ENCODE measurements around the gene GRID1. TPM values are rescaled to one million over a fixed set of nuclear protein-coding genes. Genes with fewer than 3 reads are reported as not detected.

Gene GRID1
- total RNA-seq, 4 donors from 2014 or later: 0.35 to 10.7 (median 1.3) TPM

GRCh38 chr10:85642421-85643170 lies 724.0 kb downstream of the GRID1 start:
- Histone ChIP-seq H3K36me3 (no peaks in the 10 kb centered on the region), H3K4me1 (peaks cover 0 to 15% (median 0%) of the 10 kb centered on the region in 4 donors), H3K9me3 (no peaks in the 10 kb centered on the region), H3K4me3 (no peak overlapping the region), H3K27ac (peak overlapping the region in 3 of 4 donors; percentile 23 to 75 (median 66)), H3K27me3 (no peaks in the 10 kb centered on the region)
- DNase-seq: peak in 1 of 3 donors; percentile 56
- no peak for TF ChIP-seq CTCF (IDR thresholded peaks at IDR 0.05)
- no peak for TF ChIP-seq POLR2A (IDR thresholded peaks at IDR 0.05)

- Histone ChIP-seq H3K4me1 (peaks cover 0 to 15% (median 0%) of the 10 kb centered on the region in 4 donors), H3K27ac (peak overlapping the region in 3 of 4 donors; percentile 23 to 75 (median 66)), H3K36me3 (no peaks in the 10 kb centered on the region), H3K4me3 (no peak overlapping the region), H3K27me3 (no peaks in the 10 kb centered on the region), H3K9me3 (no peaks in the 10 kb centered on the region)
- no peak for DNase-seq
- no peak for TF ChIP-seq POLR2A (IDR thresholded peaks at IDR 0.05)
- no peak for TF ChIP-seq CTCF (IDR thresholded peaks at IDR 0.05)
Observed at GRCh38 chr10:85642082-85642420, 724.5 kb downstream of the GRID1 start.

GRCh38 chr10:85641479-85642009 lies 725.1 kb downstream of the GRID1 start:
- H3K4me3 ChIP-seq: no peak overlapping the region
- H3K4me1 ChIP-seq: peaks cover 0 to 15% (median 0%) of the 10 kb centered on the region in 4 donors
- peak in 1 of 3 donors; percentile 67 for DNase-seq
- no peaks in the 10 kb centered on the region for H3K9me3 ChIP-seq
- H3K27ac ChIP-seq: peak overlapping the region in 2 of 4 donors; percentile 66 to 75
- no peaks in the 10 kb centered on the region for H3K27me3 ChIP-seq
- TF ChIP-seq CTCF (IDR thresholded peaks at IDR 0.05): no peak
- no peak for TF ChIP-seq POLR2A (IDR thresholded peaks at IDR 0.05)
- no peaks in the 10 kb centered on the region for H3K36me3 ChIP-seq

- H3K27ac ChIP-seq: no peak overlapping the region
- TF ChIP-seq POLR2A (IDR thresholded peaks at IDR 0.05): no peak
- H3K9me3 ChIP-seq: no peaks in the 10 kb centered on the region
- no peaks in the 10 kb centered on the region for H3K36me3 ChIP-seq
- no peaks in the 10 kb centered on the region for H3K27me3 ChIP-seq
- no peak overlapping the region for H3K4me3 ChIP-seq
- H3K4me1 ChIP-seq: peaks cover 0 to 15% (median 0%) of the 10 kb centered on the region in 4 donors
- DNase-seq: no peak
Observed at GRCh38 chr10:85638797-85639196, 727.8 kb downstream of the GRID1 start.

- H3K4me3 ChIP-seq: no peak overlapping the region
- no peak overlapping the region for H3K27ac ChIP-seq
- TF ChIP-seq POLR2A (IDR thresholded peaks at IDR 0.05) (no peak), CTCF (IDR thresholded peaks at IDR 0.05) (no peak)
- no peaks in the 10 kb centered on the region for H3K36me3 ChIP-seq
- H3K27me3 ChIP-seq: no peaks in the 10 kb centered on the region
- DNase-seq: no peak
- H3K9me3 ChIP-seq: no peaks in the 10 kb centered on the region
- no peaks in the 10 kb centered on the region for H3K4me1 ChIP-seq
Observed at GRCh38 chr10:85635650-85636049, 730.9 kb downstream of the GRID1 start.

GRCh38 chr10:85624511-85624910 lies 742.1 kb downstream of the GRID1 start:
- TF ChIP-seq POLR2A (IDR thresholded peaks at IDR 0.05): no peak
- no peak for TF ChIP-seq CTCF (IDR thresholded peaks at IDR 0.05)
- Histone ChIP-seq H3K27ac (no peak overlapping the region), H3K27me3 (no peaks in the 10 kb centered on the region), H3K4me3 (no peak overlapping the region), H3K9me3 (no peaks in the 10 kb centered on the region), H3K4me1 (no peaks in the 10 kb centered on the region), H3K36me3 (no peaks in the 10 kb centered on the region)
- no peak for DNase-seq

Data from Peyer's patch (tissue), 4 donors.